Measurements from ENCODE around the gene ZNF211. TPM values are rescaled to one million over a fixed set of nuclear protein-coding genes. Genes with fewer than 3 reads are reported as not detected.
A peak's percentile ranks its signal among the peaks of the same experiment; 100 is the strongest.

Gene ZNF211
- total and polyA plus RNA-seq, 2 experiments from 2014 or later: 5.5 to 8.3 TPM

DNA sequence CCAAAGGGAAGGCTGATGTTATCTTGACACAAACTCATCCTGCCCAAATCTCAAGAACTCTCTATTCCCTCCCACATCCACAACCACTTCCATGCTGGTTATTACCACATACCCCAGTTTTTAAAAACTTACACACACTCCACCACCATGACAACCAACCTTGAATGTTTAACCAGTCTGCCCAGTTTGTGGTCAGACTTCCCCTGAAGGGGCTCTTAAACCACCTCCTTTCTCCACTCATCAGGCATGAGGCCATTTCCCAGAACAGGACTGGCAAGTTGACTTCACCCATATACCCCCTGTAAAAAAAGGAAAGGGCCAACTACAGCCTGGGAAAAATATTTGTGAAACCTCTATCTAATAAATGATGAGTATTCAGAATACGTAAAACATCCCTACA is 23.4 kb downstream of the ZNF211 start:
- in situ Hi-C loops (cut with MboI): no loop called here
- no peak for DNase-seq
- no peaks in the 10 kb centered on the region for H3K9me3 ChIP-seq (ENCODE audit: low read depth)
- H3K4me1 ChIP-seq (ENCODE audit: insufficient read depth): no peaks in the 10 kb centered on the region
- peaks cover 26% of the 10 kb centered on the region for H3K27me3 ChIP-seq (replicated peaks; ENCODE audit: insufficient read depth)
- H3K4me3 ChIP-seq: no peak overlapping the region
- H2AFZ ChIP-seq: no peak overlapping the region
- H4K20me1 ChIP-seq (ENCODE audit: insufficient read depth): no peaks in the 10 kb centered on the region
- H3K27ac ChIP-seq: no peak overlapping the region
- no peak overlapping the region for H3K4me2 ChIP-seq (ENCODE audit: unreplicated experiment)
- WGBS, 2 experiments (ENCODE audit: low coverage in 1 of 2, low lambda C conversion rate in 2 of 2, missing lambda C conversion rate in 2 of 2): 19 to 21% methylated on average over 1 of the region's 1 CpG
- TF ChIP-seq EZH2 (IDR thresholded peaks at IDR 0.05; ENCODE audit: insufficient read depth, poor library complexity, severe bottlenecking): no peak
- no peak for TF ChIP-seq EZH2phosphoT487 (IDR thresholded peaks at IDR 0.05; ENCODE audit: insufficient read depth, low read depth)
- H3K9ac ChIP-seq: no peak overlapping the region
- H3K9me2 ChIP-seq (ENCODE audit: insufficient read depth): no peaks in the 10 kb centered on the region
- no peaks in the 10 kb centered on the region for H3F3A ChIP-seq (ENCODE audit: insufficient read depth)
- H3K36me3 ChIP-seq (ENCODE audit: low read depth): no peaks in the 10 kb centered on the region
- H3K79me2 ChIP-seq (ENCODE audit: insufficient read depth): no peaks in the 10 kb centered on the region

- Histone ChIP-seq H3K9ac (peak overlapping the region; percentile 56), H3K27ac (no peak overlapping the region), H4K20me1 (ENCODE audit: insufficient read depth) (no peaks in the 10 kb centered on the region), H3K4me3 (peak overlapping the region; percentile 78), H3K4me1 (ENCODE audit: insufficient read depth) (0 out of 2 replicates have a peak, but pooled peaks cover 8% of the 10 kb centered on the region), H3K4me2 (ENCODE audit: unreplicated experiment) (peak overlapping the region; percentile 96), H3K27me3 (replicated peaks; ENCODE audit: insufficient read depth) (peaks cover 21% of the 10 kb centered on the region), H3K36me3 (ENCODE audit: low read depth) (no peaks in the 10 kb centered on the region), H2AFZ (peak overlapping the region; percentile 88), H3K9me3 (ENCODE audit: low read depth) (no peaks in the 10 kb centered on the region), H3K79me2 (ENCODE audit: insufficient read depth) (no peaks in the 10 kb centered on the region), H3F3A (ENCODE audit: insufficient read depth) (peaks cover 13% of the 10 kb centered on the region), H3K9me2 (ENCODE audit: insufficient read depth) (no peaks in the 10 kb centered on the region)
- DNase-seq: peak; percentile 75
- 3 to 4% methylated on average over 35 to 57 of the region's 64 CpGs for WGBS, 2 experiments (ENCODE audit: low coverage in 1 of 2, low lambda C conversion rate in 2 of 2, missing lambda C conversion rate in 2 of 2)
- TF ChIP-seq EZH2 (IDR thresholded peaks at IDR 0.05; ENCODE audit: insufficient read depth, poor library complexity, severe bottlenecking): no peak
- in situ Hi-C loops (cut with MboI): no loop called here
These were observed 31.5 kb downstream of the ZNF211 start for GRCh38 chr19:57664269-57665127.

DNA sequence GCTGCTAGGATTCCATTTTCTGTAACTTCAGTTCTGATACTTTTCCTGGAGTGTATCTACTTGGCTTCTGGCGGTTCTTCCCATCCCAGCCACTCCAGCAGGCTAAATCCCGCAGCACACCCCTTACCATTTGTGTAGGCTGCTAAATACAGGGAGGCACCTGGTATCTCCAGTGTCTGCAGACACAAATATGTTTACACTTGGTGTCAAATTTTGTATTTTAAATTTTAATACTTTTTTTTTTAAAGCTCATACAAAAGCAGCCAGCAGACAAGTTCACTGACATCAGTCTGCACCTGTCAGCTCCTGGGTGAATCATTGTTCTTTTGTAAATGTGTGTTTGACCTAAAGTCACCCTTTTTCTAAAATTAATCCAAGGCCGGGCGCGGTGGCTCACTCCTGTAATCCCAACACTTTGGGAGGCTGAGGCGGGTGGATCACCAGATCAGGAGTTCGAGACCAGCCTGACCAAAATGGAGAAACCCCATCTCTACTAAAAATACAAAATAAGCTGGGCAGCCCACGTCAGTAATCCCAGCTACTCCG is 32.4 kb downstream of the ZNF211 start:
- WGBS, 2 experiments (ENCODE audit: low coverage in 1 of 2, low lambda C conversion rate in 2 of 2, missing lambda C conversion rate in 2 of 2): 85 to 86% methylated on average over 9 of the region's 9 CpGs
- Histone ChIP-seq H3K79me2 (ENCODE audit: insufficient read depth) (no peaks in the 10 kb centered on the region), H3K9ac (no peak overlapping the region), H3K4me2 (ENCODE audit: unreplicated experiment) (no peak overlapping the region), H2AFZ (peak overlapping the region; percentile 88; the same call in 1 of the 2 replicates), H3K4me3 (no peak overlapping the region), H3K36me3 (ENCODE audit: low read depth) (no peaks in the 10 kb centered on the region), H3K27me3 (replicated peaks; ENCODE audit: insufficient read depth) (peaks cover 13% of the 10 kb centered on the region), H3K9me2 (ENCODE audit: insufficient read depth) (no peaks in the 10 kb centered on the region), H3F3A (ENCODE audit: insufficient read depth) (peaks cover 13% of the 10 kb centered on the region), H3K9me3 (ENCODE audit: low read depth) (no peaks in the 10 kb centered on the region), H3K27ac (no peak overlapping the region), H4K20me1 (ENCODE audit: insufficient read depth) (no peaks in the 10 kb centered on the region), H3K4me1 (ENCODE audit: insufficient read depth) (0 out of 2 replicates have a peak, but pooled peaks cover 8% of the 10 kb centered on the region)
- in situ Hi-C loops (cut with MboI): no loop called here
- DNase-seq: no peak
- no peak for TF ChIP-seq EZH2 (IDR thresholded peaks at IDR 0.05; ENCODE audit: insufficient read depth, poor library complexity, severe bottlenecking)
- TF ChIP-seq EZH2phosphoT487 (IDR thresholded peaks at IDR 0.05; ENCODE audit: insufficient read depth, low read depth): no peak

DNA sequence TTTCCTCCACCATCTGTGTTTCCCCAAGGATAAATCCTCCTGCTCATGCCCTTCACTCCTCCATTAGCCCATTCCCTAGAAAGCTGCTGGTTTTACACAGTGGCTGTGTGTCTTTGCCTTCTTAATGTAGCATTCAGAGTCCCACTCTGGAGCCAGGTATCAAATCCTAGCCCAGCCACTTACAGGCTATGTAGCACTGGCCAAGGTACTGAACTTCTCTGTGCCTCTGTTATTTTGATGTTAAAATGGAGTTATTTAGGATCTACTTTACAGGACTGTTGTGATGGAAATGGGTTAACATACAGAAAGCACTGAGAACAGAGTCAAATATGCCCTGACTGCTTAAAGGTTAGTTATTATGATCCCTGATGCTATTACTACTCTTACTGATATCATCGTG is 34.3 kb downstream of the ZNF211 start:
- peak; percentile 24 for DNase-seq
- no peaks in the 10 kb centered on the region for H3K9me3 ChIP-seq (ENCODE audit: low read depth)
- no peak overlapping the region for H3K27ac ChIP-seq
- 0 out of 2 replicates have a peak, but pooled peaks cover 8% of the 10 kb centered on the region for H3K4me1 ChIP-seq (ENCODE audit: insufficient read depth)
- no peak overlapping the region for H3K4me3 ChIP-seq
- H3K9me2 ChIP-seq (ENCODE audit: insufficient read depth): no peaks in the 10 kb centered on the region
- no peak overlapping the region for H3K4me2 ChIP-seq (ENCODE audit: unreplicated experiment)
- no peaks in the 10 kb centered on the region for H3K27me3 ChIP-seq (replicated peaks; ENCODE audit: insufficient read depth)
- in situ Hi-C loops (cut with MboI): no loop called here
- WGBS, 2 experiments (ENCODE audit: low coverage in 1 of 2, low lambda C conversion rate in 2 of 2, missing lambda C conversion rate in 2 of 2): 47 to 53% methylated on average over 1 of the region's 1 CpG
- no peak overlapping the region for H3K9ac ChIP-seq
- H4K20me1 ChIP-seq (ENCODE audit: insufficient read depth): no peaks in the 10 kb centered on the region
- H2AFZ ChIP-seq: no peak overlapping the region
- no peaks in the 10 kb centered on the region for H3K79me2 ChIP-seq (ENCODE audit: insufficient read depth)
- H3F3A ChIP-seq (ENCODE audit: insufficient read depth): peaks cover 13% of the 10 kb centered on the region
- no peaks in the 10 kb centered on the region for H3K36me3 ChIP-seq (ENCODE audit: low read depth)
- TF ChIP-seq EZH2 (IDR thresholded peaks at IDR 0.05; ENCODE audit: insufficient read depth, poor library complexity, severe bottlenecking) (no peak), EZH2phosphoT487 (IDR thresholded peaks at IDR 0.05; ENCODE audit: insufficient read depth, low read depth) (no peak)
